PC-9 (cell line): ENCODE measurements around the gene CACNB4.

Experiments
- CTCF ChIP-seq: fragments of 200-600 bp; sonication (generic); conservative IDR thresholded peaks from 2 replicates; pipeline ENCODE4 v1.6.1; 2017; ENCODE audit warnings: mixed run types, antibody characterized with exemption, mild to moderate bottlenecking, moderate library complexity
- EZH2 ChIP-seq: fragments of 200-600 bp; sonication (generic); IDR thresholded peaks from 2 replicates; pipeline ENCODE4 v1.8.0; 2017; ENCODE audit warnings: antibody characterized with exemption, low read depth

- no peak for TF ChIP-seq CTCF
- no peak for TF ChIP-seq EZH2
Observed at GRCh38 chr2:151845884-151846283, 253.0 kb downstream of the CACNB4 start.
